ENCODE results near the gene LTBP4.
A peak's percentile ranks its signal among the peaks of the same experiment; 100 is the strongest.

The LTBP4 gene

GRCh38 chr19:40597329-40597838, 3.8 kb upstream of the LTBP4 start:
- DNase-seq = no peak

GRCh38 chr19:40598121-40598917, 2.9 kb upstream of the LTBP4 start:
- DNase-seq = peak; percentile 85 to 88

GRCh38 chr19:40598918-40599307, 2.3 kb upstream of the LTBP4 start:
- DNase-seq = no peak

GRCh38 chr19:40599331-40599901, 1.8 kb upstream of the LTBP4 start:
- DNase-seq = no peak

DNA sequence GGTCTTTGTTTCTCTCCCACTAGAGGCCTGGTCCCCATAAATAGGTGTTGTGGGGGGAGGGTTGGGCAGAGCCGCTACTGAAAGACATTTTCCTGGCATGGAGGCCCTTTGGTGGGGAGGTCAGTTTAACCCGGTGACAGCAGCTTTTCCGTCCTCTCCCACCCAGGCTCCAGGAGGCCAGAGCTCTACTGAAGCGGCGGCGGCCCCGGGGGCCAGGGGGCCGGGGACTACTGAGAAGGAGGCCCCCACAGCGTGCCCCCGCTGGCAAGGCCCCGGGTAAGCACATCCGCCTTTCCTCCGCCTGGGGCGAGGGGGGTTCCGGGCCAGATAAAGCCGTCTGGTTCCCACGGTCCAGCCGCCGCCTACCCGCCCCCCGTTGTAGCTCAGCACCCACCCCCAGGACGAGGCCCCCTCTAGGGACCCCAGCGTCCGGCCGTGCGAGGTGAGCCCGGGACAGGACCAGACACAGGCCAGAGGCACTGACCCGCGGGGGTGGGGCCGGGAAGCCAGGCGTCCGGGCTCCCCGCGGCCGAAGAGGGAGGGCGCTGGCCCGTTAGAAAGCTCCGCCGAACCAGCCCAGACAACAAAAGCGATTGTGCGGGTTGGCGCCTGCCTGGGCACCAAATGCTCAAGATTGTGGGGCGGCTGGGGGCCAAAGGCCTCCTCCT, 1.1 kb upstream of the LTBP4 start:
- DNase-seq = no peak

DNA sequence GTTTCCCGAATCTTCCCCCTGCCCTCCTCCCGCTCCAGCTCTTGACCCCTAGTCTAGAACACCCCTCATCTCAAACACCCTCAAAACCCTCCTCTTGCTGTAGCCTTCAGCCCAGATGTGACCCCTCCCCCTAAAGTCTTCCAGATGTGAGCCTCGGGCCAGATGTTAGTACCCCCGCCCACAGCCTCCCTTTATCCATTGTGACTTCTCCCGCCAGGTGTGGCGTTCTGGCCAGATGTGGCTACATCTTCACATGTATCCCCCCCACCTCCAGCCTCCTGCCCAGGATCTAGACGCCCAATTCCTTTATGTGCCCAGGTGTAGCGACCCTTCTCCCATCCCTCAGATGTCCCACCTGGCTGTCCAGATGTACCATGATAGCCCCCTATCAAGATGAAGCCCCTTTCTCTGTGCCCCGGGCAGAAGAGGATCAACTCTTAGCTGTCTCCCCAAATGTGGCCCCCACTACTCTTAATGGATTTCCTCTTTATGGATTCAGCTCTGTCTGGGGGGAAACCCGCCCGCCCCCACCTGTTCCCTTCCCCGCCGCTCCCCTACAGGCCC, 517 bp upstream of the LTBP4 start:
- no peak for DNase-seq

GRCh38 chr19:40603071-40603388, 1.9 kb downstream of the LTBP4 start:
- DNase-seq = no peak

DNA sequence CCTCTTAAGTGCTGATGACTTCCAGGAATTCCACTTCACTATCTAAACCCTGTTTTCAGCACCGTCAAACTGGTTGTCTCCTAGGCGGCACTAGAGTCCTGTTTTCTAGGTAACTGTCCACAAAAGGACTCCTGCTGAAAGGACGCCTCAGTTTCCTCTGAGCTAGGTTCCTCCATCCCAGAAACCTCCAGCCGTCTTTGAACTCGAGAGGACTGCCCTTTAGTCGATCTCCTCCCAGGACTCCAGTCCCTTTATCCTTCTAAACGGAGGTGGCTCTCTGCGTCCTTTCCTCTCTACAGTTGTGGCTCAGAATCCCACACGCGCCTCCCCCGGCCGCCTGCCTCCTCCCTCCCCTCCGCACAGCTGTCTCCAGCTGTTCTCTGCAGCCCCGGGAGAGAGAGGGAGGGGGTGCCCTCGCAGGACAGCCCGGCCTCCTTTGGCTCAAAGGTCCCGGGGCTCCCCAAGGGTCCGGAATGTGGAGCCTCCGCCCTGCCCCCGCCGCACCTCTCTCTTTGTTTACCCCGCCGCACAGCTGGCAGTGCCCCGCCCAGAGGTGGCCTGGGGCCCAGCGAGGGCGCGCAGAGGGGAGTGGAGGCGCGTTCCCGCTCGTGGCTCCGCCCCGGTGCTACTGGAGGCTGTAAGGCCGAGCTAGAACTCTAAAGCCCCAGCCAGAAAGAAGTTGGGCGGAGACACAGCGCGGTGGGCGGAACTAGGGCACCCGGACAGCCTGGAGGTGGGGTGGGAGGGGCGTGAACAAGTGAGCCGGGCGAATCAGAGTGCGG, 2.4 kb downstream of the LTBP4 start:
- peak; percentile 94 to 95 for DNase-seq

DNA sequence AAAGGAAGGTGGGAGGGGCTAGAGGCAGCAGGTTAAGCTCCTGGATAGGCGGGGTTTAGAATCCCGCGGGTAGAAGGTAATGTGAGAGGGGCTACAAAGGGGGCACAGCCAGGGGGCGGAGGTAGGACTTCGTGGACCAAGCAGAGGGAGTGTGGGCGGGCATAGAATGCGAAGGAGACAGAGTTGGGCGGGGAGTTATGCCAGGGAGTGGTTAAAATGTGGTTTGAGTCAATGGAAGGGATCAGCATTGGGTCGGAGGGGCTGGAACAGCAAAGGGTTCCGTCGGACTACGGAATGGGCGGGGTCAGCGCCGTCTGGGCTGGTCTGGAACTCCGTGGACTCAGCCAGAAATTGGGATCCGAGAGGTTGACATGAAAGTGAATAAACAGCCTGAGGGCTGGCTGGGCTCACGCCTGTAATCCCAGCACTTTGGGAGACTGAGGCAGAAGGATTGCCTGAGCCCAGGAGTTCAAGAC, 3.0 kb downstream of the LTBP4 start:
- no peak for DNase-seq

GRCh38 chr19:40604647-40605215, 3.6 kb downstream of the LTBP4 start:
- no peak for DNase-seq

- peak; percentile 33 to 49 for DNase-seq
Observed at GRCh38 chr19:40605216-40605971, 4.2 kb downstream of the LTBP4 start.

DNA sequence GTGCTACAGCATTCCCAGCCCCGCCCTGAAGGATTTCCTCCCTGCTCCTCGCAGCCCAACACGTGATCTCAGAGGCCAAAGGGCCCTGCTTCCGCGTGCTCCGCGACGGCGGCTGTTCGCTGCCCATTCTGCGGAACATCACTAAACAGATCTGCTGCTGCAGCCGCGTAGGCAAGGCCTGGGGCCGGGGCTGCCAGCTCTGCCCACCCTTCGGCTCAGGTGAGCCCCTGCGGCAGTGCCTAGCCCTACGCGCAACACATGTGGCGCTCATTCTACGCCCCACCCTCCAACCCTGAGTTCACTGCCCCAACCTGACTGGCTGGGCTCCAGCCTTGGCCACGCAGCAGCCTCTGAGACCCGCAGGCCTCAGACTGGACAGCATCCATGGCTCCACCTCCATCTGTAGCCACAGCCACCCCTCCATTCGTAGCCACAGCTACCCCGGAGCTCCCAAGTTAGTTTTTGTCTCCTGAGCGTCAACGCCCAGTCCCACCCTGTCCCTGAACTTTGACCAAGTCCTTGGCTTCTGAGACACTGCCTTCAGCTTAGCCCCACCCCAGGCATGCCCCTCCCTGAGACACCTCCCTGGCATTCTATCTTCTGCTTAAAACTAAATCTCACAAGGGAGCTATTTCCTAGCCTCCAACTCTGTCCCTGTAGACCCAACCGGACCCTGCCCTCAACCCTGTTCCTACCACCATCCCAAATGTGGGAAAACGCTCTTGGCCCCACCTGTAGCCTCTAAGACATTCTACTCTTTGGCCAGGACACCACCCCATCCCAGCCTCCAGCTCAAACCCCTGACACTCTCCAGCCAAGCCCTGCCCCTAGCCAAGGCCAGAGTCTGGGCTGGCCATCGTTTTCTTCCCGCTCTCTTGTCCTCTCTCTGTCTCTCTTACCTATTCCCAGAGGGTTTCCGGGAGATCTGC, 6.4 kb downstream of the LTBP4 start:
- no peak for DNase-seq

- no peak for DNase-seq
Observed at GRCh38 chr19:40608240-40608621, 7.1 kb downstream of the LTBP4 start.

DNA sequence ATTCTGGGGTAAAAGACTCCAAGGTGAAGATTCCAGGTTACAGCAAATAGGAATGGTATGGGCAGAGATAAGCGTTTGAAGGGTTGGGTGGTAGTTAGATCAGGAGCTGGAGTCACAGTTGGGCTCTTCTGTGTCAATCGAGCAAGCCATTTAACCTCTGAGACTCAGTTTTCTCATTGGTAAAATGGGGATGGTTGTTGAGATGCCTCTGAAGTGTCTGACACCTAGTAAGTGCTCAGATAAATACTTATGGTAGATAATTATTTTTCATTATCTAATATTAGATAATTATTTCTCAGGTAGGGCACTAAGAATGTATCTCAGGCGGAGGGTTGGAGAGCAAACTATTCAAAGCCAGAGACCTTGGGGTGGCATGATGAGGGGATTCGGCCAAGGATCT, 7.8 kb downstream of the LTBP4 start:
- no peak for DNase-seq

DNA sequence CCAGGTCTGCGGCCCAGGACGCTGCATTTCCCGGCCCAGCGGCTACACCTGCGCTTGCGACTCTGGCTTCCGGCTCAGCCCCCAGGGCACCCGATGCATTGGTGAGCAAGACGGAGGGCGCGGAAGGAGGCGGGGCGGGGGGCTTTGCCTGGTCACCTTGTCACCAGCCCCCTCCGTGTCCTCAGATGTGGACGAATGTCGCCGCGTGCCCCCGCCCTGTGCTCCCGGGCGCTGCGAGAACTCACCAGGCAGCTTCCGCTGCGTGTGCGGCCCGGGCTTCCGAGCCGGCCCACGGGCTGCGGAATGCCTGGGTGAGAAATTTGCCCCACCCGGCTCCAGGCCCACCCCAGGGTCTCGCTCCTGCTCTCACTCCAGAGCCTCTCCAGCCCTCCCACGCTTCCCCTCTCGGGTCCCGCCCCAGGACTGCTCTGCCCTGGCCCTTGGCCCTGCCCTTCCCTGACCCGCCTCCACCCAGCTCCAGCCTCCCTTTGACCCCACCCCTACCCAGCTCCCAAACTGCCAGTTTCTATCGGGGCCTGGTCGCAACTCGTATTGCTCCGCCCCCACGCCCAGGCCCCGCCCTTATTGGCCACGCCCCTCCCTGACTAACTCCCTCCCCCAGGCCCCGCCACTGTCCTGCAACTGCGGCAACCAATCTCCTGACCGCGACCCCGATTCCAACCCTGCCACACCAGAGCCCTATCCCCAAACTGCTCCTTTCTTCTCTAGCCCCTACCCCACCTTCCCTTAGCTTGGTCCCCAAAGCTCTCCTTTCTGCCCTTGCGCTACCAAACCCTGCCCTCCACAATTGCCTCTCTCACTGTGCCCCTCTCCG, 8.6 kb downstream of the LTBP4 start:
- peak; percentile 96 to 97 for DNase-seq

DNA sequence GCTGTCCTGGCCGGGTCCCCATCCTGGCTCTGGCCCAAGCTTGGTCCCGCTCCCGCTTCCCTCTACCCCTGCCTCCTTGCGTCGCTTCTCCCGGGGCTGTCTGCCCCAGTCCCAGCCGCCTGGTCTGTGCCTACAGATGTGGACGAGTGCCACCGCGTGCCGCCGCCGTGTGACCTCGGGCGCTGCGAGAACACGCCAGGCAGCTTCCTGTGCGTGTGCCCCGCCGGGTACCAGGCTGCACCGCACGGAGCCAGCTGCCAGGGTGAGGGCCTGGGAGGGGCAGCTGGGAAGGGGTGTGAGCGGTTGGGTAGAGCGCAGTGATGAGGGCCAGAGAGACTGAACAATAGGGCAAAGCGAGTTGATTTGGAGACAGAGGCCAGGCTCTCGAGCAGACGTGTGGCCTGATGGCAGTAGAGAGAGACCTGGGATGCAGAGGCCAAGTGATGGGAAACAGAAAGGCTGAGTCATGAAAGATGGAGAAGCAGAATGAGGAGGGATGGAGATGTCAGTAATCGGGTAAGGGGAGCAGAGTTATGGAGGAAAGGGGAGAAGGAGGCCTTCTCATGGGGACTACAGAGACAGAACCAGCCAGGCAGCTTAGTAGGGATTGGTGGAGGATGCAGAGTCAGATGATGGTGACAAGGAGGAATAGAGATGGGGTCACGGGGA, 9.4 kb downstream of the LTBP4 start:
- peak in 1 of 2 donors; percentile 36 for DNase-seq

DNA sequence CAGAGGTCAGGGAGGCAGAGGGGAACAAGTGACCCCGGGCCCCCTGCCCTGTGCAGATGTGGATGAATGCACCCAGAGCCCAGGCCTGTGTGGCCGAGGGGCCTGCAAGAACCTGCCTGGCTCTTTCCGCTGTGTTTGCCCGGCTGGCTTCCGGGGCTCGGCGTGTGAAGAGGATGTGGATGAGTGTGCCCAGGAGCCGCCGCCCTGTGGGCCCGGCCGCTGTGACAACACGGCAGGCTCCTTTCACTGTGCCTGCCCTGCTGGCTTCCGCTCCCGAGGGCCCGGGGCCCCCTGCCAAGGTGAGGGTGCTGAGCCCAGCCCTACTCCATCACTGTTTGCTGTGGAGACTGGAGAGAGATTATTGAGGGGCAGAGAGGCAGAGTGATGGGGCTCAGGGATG, 9.9 kb downstream of the LTBP4 start:
- DNase-seq = no peak

- no peak for DNase-seq
Observed at GRCh38 chr19:40611900-40612698, 10.9 kb downstream of the LTBP4 start.

All from inflammatory macrophage (primary cell).